Loucy (cell line): ENCODE results near the gene TMEM121.

Source experiments
- H2AFZ ChIP-seq: fragments of 200-600 bp; sonication (generic); 2 replicates; pipeline ENCODE4 v1.6.0; 2016; ENCODE audit warnings: antibody characterized with exemption, mild to moderate bottlenecking, low read length, moderate library complexity
- H3F3A ChIP-seq: fragments of 200-600 bp; 2 replicates; pipeline ENCODE4 v1.6.0; 2016; ENCODE audit warnings: antibody characterized with exemption, low read depth, mild to moderate bottlenecking
- H3K27me3 ChIP-seq: fragments of 200-600 bp; sonication (generic); 2 replicates; pipeline ENCODE4 v1.6.1; 2014; ENCODE audit warnings: low read length, mild to moderate bottlenecking; ENCODE audit not compliant: insufficient read depth, poor library complexity, severe bottlenecking
- H3K36me3 ChIP-seq: fragments of 200-600 bp; sonication (generic); 2 replicates; pipeline ENCODE4 v1.6.1; 2016; ENCODE audit warnings: low read length; ENCODE audit not compliant: insufficient read depth
- H3K4me1 ChIP-seq: fragments of 200-600 bp; sonication (generic); 2 replicates; pipeline ENCODE4 v1.5.1; 2014; ENCODE audit warnings: low read length, mild to moderate bottlenecking; ENCODE audit not compliant: insufficient read depth, poor library complexity, severe bottlenecking
- H3K4me2 ChIP-seq: fragments of 200-600 bp; sonication (generic); 2 replicates; pipeline ENCODE4 v1.6.0; 2014; ENCODE audit warnings: antibody characterized with exemption, low read length, low read depth, mild to moderate bottlenecking; ENCODE audit not compliant: poor library complexity, severe bottlenecking
- H3K4me3 ChIP-seq: fragments of 200-600 bp; sonication (generic); 2 replicates; pipeline ENCODE4 v1.5.1; 2014; ENCODE audit warnings: low read length, mild to moderate bottlenecking, mixed read lengths; ENCODE audit not compliant: poor library complexity, severe bottlenecking
- H3K79me2 ChIP-seq: fragments of 200-600 bp; sonication (generic); 2 replicates; pipeline ENCODE4 v1.6.1; 2014; ENCODE audit warnings: low read length; ENCODE audit not compliant: insufficient read depth
- H3K9ac ChIP-seq: fragments of 200-600 bp; sonication (generic); 2 replicates; pipeline ENCODE4 v1.6.0; 2014; ENCODE audit warnings: mild to moderate bottlenecking, low read depth, low read length, moderate library complexity; ENCODE audit not compliant: poor library complexity, severe bottlenecking
- H3K9me2 ChIP-seq: fragments of 200-600 bp; sonication (generic); replicated peaks from 2 replicates; pipeline ENCODE4 v1.6.1; 2016; ENCODE audit warnings: low read depth, low read length, mixed read lengths
- H3K9me3 ChIP-seq: fragments of 200-600 bp; sonication (generic); 2 replicates; pipeline ENCODE4 v1.6.1; 2014; ENCODE audit warnings: mild to moderate bottlenecking, antibody characterized with exemption, low read length, low read depth; ENCODE audit not compliant: insufficient read depth
- H4K20me1 ChIP-seq: fragments of 200-600 bp; sonication (generic); 2 replicates; pipeline ENCODE4 v1.6.0; 2014; ENCODE audit warnings: antibody characterized with exemption, low read length, mild to moderate bottlenecking; ENCODE audit not compliant: insufficient read depth, poor library complexity, severe bottlenecking
- EZH2phosphoT487 ChIP-seq: fragments of 200-600 bp; IDR thresholded peaks from 2 replicates; pipeline ENCODE4 v1.6.1; 2018; ENCODE audit warnings: antibody characterized with exemption, mild to moderate bottlenecking, moderate library complexity, borderline replicate concordance
- TF ChIP-seq, protein P1 (sequence below): fragments of 200-600 bp; sonication (generic); conservative IDR thresholded peaks from 2 replicates; pipeline ENCODE4 v1.5.1; 2014; ENCODE audit warnings: mild to moderate bottlenecking, antibody characterized with exemption, low read length

Gene TMEM121

GRCh38 chr14:105489542-105490266 is 36.7 kb upstream of the TMEM121 start:
- peak overlapping the region; percentile 84 for H3K9ac ChIP-seq
- no peak for TF ChIP-seq EZH2phosphoT487
- TF ChIP-seq, protein P1, sequence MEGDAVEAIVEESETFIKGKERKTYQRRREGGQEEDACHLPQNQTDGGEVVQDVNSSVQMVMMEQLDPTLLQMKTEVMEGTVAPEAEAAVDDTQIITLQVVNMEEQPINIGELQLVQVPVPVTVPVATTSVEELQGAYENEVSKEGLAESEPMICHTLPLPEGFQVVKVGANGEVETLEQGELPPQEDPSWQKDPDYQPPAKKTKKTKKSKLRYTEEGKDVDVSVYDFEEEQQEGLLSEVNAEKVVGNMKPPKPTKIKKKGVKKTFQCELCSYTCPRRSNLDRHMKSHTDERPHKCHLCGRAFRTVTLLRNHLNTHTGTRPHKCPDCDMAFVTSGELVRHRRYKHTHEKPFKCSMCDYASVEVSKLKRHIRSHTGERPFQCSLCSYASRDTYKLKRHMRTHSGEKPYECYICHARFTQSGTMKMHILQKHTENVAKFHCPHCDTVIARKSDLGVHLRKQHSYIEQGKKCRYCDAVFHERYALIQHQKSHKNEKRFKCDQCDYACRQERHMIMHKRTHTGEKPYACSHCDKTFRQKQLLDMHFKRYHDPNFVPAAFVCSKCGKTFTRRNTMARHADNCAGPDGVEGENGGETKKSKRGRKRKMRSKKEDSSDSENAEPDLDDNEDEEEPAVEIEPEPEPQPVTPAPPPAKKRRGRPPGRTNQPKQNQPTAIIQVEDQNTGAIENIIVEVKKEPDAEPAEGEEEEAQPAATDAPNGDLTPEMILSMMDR: peak; percentile 68
- H3K79me2 ChIP-seq: peaks cover 20% of the 10 kb centered on the region
- peaks cover 16% of the 10 kb centered on the region for H4K20me1 ChIP-seq
- H2AFZ ChIP-seq: peak overlapping the region; percentile 91
- no peaks in the 10 kb centered on the region for H3K9me3 ChIP-seq
- H3K27me3 ChIP-seq: no peaks in the 10 kb centered on the region
- H3K4me2 ChIP-seq: peak overlapping the region; percentile 89
- H3K9me2 ChIP-seq: no peaks in the 10 kb centered on the region
- no peaks in the 10 kb centered on the region for H3F3A ChIP-seq
- peaks cover 26% of the 10 kb centered on the region for H3K4me1 ChIP-seq
- no peaks in the 10 kb centered on the region for H3K36me3 ChIP-seq
- H3K4me3 ChIP-seq: peak overlapping the region; percentile 84

DNA sequence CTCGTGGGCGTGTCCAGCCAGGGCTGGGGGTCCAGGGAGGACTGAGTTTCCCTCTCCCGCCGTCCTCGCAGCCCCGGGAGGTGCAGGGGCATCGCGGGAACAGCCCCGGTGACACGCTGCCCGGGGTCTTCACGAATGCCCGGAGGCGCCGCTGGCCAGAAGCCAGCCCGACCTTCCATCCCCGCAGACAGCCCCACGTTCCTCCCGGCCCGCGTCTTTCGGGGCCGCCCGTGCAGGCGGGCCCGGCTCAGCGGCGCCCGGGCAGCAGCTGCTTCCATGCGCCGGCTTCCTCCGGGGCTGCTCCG is 36.2 kb upstream of the TMEM121 start:
- Histone ChIP-seq H3K9me2 (no peaks in the 10 kb centered on the region), H3K27me3 (no peaks in the 10 kb centered on the region), H3K4me2 (peak overlapping the region; percentile 89), H3K36me3 (no peaks in the 10 kb centered on the region), H3K9me3 (no peaks in the 10 kb centered on the region), H3K4me1 (peaks cover 22% of the 10 kb centered on the region), H3F3A (no peaks in the 10 kb centered on the region), H4K20me1 (peaks cover 16% of the 10 kb centered on the region), H3K9ac (peak overlapping the region; percentile 84), H3K79me2 (peaks cover 20% of the 10 kb centered on the region), H2AFZ (peak overlapping the region; percentile 91), H3K4me3 (peak overlapping the region; percentile 84)
- no peak for TF ChIP-seq EZH2phosphoT487
- TF ChIP-seq, protein P1: no peak

- Histone ChIP-seq H3K4me2 (peak within 1 kb of the TSS; percentile 90), H3K9me3 (no peaks in the 10 kb centered on the region), H3K4me3 (peak within 1 kb of the TSS; percentile 84), H3K9ac (peak within 1 kb of the TSS; percentile 86), H3K9me2 (no peaks in the 10 kb centered on the region), H3K27me3 (no peaks in the 10 kb centered on the region), H4K20me1 (peaks cover 16% of the 10 kb centered on the region), H3K4me1 (peaks cover 17% of the 10 kb centered on the region), H3K36me3 (no peaks in the 10 kb centered on the region), H3K79me2 (peaks cover 20% of the 10 kb centered on the region), H2AFZ (peak within 1 kb of the TSS; percentile 91), H3F3A (no peaks in the 10 kb centered on the region)
- TF ChIP-seq EZH2phosphoT487: no peak
- TF ChIP-seq, protein P1: peak; percentile 55
Observed at GRCh38 chr14:105490572-105491365, 35.6 kb upstream of the TMEM121 start, which contains the start of gene TEDC1. Gene TEDC1 (plus strand): TSS chr14:105491246. CDS start chr14:105491376, 130 bp downstream.
